WTC11 (cell line): Measurements from ENCODE around the gene PMAIP1. TPM values are rescaled to one million over a fixed set of nuclear protein-coding genes. Genes with fewer than 3 reads are reported as not detected.

ENCODE experiments used
- ATAC-seq: fragments of 200-7000 bp; cut with Tn5 transposase; 2 replicates; pipeline ENCODE4 v1.10.0; 2021; ENCODE audit warnings: mild to moderate bottlenecking, moderate library complexity
- CTCF ChIA-PET: fragments of 300-600 bp; sonication (Branson Sonifier 250); formaldehyde crosslinking; loops from one replicate; lab custom pipeline; 2021; ENCODE audit warnings: antibody characterized with exemption; lab: Charles Lee
- POLR2A ChIA-PET: fragments of 350-600 bp; sonication (Branson Sonifier 250); formaldehyde crosslinking; loops from one replicate; lab custom pipeline; 2021; ENCODE audit warnings: antibody characterized with exemption; lab: Charles Lee
- DNase-seq: peaks from one replicate; pipeline ENCODE4 v3.0.0; 2021; ENCODE audit warnings: low spot score
- H3K27ac Mint-ChIP-seq: 2 replicates; pipeline ENCODE4 v1.8.0; 2021; ENCODE audit warnings: mixed read lengths
- H3K27me3 Mint-ChIP-seq: 2 replicates; pipeline ENCODE4 v1.8.0; 2021; ENCODE audit warnings: low read depth, mild to moderate bottlenecking, moderate library complexity, mixed read lengths
- H3K36me3 Mint-ChIP-seq: 2 replicates; pipeline ENCODE4 v1.8.0; 2021; ENCODE audit warnings: mixed read lengths
- H3K4me1 Mint-ChIP-seq: 2 replicates; pipeline ENCODE4 v1.8.0; 2022; ENCODE audit warnings: mixed read lengths
- H3K4me3 Mint-ChIP-seq: 2 replicates; pipeline ENCODE4 v1.8.0; 2021; ENCODE audit warnings: mild to moderate bottlenecking, moderate library complexity, mixed read lengths
- H3K9me3 Mint-ChIP-seq: 2 replicates; pipeline ENCODE4 v1.8.0; 2021; ENCODE audit warnings: mixed read lengths
- CREB1 ChIP-seq: sonication (generic); formaldehyde crosslinking; IDR thresholded peaks from 2 replicates; pipeline ENCODE4 v1.8.0; 2023; ENCODE audit warnings: mild to moderate bottlenecking, missing genetic modification reagents
- ELF4 ChIP-seq: sonication (generic); formaldehyde crosslinking; IDR thresholded peaks from 2 replicates; pipeline ENCODE4 v1.8.1; 2022; ENCODE audit warnings: low read depth, mild to moderate bottlenecking, moderate library complexity, missing genetic modification reagents
- EMX1 ChIP-seq: fragments of 250-450 bp; sonication (Bioruptor Pico); IDR thresholded peaks from 2 replicates; pipeline ENCODE4 v1.8.0; 2021; ENCODE audit warnings: mild to moderate bottlenecking
- FOXP4 ChIP-seq: sonication (generic); formaldehyde crosslinking; IDR thresholded peaks from 2 replicates; pipeline ENCODE4 v1.8.0; 2022; ENCODE audit warnings: mild to moderate bottlenecking, missing genetic modification reagents
- KAT7 ChIP-seq: sonication (generic); formaldehyde crosslinking; IDR thresholded peaks from 2 replicates; pipeline ENCODE4 v1.8.1; 2023; ENCODE audit warnings: missing genetic modification reagents, mild to moderate bottlenecking, borderline replicate concordance
- MYBL2 ChIP-seq: sonication (generic); formaldehyde crosslinking; IDR thresholded peaks from 2 replicates; pipeline ENCODE4 v1.8.1; 2023; ENCODE audit warnings: mild to moderate bottlenecking, moderate library complexity, missing genetic modification reagents
- PREB ChIP-seq: sonication (generic); formaldehyde crosslinking; IDR thresholded peaks from 2 replicates; pipeline ENCODE4 v1.8.1; 2022; ENCODE audit warnings: mild to moderate bottlenecking, missing genetic modification reagents, moderate library complexity, borderline replicate concordance
- RORB ChIP-seq: fragments of 250-450 bp; sonication (Bioruptor Pico); IDR thresholded peaks from 2 replicates; pipeline ENCODE4 v1.9.0; 2021; ENCODE audit warnings: mild to moderate bottlenecking
- USF1 ChIP-seq: sonication (generic); formaldehyde crosslinking; IDR thresholded peaks from 2 replicates; pipeline ENCODE4 v1.8.0; 2022; ENCODE audit warnings: mild to moderate bottlenecking, missing genetic modification reagents
- ZBTB43 ChIP-seq: sonication (generic); formaldehyde crosslinking; IDR thresholded peaks from 2 replicates; pipeline ENCODE4 v1.8.1; 2023; ENCODE audit warnings: mild to moderate bottlenecking, missing genetic modification reagents
- ZNF263 ChIP-seq: sonication (generic); formaldehyde crosslinking; IDR thresholded peaks from 2 replicates; pipeline ENCODE4 v1.8.1; 2022; ENCODE audit warnings: low read depth, mild to moderate bottlenecking, moderate library complexity, missing genetic modification reagents
- ZNF396 ChIP-seq: fragments of 250-450 bp; sonication (Bioruptor Pico); IDR thresholded peaks from 2 replicates; pipeline ENCODE4 v1.8.0; 2021; ENCODE audit warnings: mild to moderate bottlenecking, moderate library complexity, borderline replicate concordance
- ZNF423 ChIP-seq: fragments of 250-450 bp; sonication (Bioruptor Pico); IDR thresholded peaks from 2 replicates; pipeline ENCODE4 v2.1.2; 2022; ENCODE audit warnings: mild to moderate bottlenecking, moderate library complexity
- total RNA-seq: library from RNA; stranded (reverse); gene quantifications from 3 replicates; pipeline ENCODE4 v1.2.3, GENCODE V29; 2021
- TF ChIP-seq, protein P1 (sequence below): sonication (generic); formaldehyde crosslinking; IDR thresholded peaks from 2 replicates; pipeline ENCODE4 v1.8.1; 2022; ENCODE audit warnings: low read depth, missing genetic modification reagents, borderline replicate concordance
- TF ChIP-seq, protein P2 (sequence below): sonication (generic); formaldehyde crosslinking; IDR thresholded peaks from 2 replicates; pipeline ENCODE4 v1.8.1; 2023; ENCODE audit warnings: mild to moderate bottlenecking, missing genetic modification reagents, moderate library complexity
- TF ChIP-seq, protein P3 (sequence below): sonication (generic); formaldehyde crosslinking; conservative IDR thresholded peaks from 2 replicates; pipeline ENCODE4 v1.8.1; 2022; ENCODE audit warnings: mild to moderate bottlenecking, missing genetic modification reagents

The PMAIP1 gene
- total RNA-seq, 1 experiment from 2014 or later = 152 TPM

GRCh38 chr18:59897321-59897954 lies 2.4 kb upstream of the PMAIP1 start:
- Mint-ChIP-seq H3K27me3 (no peaks in the 10 kb centered on the region), H3K36me3 (peaks cover 18% of the 10 kb centered on the region), H3K9me3 (no peaks in the 10 kb centered on the region), H3K4me3 (peak overlapping the region; percentile 81), H3K4me1 (peaks cover 44% of the 10 kb centered on the region), H3K27ac (peak overlapping the region; percentile 99)
- DNase-seq = no peak
- POLR2A ChIA-PET = interaction anchor here (0.6 to 1.0 kb wide), 3 partner anchors 15 to 35 kb away, joined by 3 to 5 read pairs (median 4); no protein-coding TSS in a partner anchor
- CTCF ChIA-PET = interaction anchor here (0.7 to 1.4 kb wide), 4 partner anchors 60 to 200 kb away, joined by 3 to 7 read pairs (median 5); partner anchors contain the start of gene CCBE1
- ATAC-seq = peak; percentile 6
- no peak for TF ChIP-seq ZNF423 (CRISPR knock-in tag)
- TF ChIP-seq MYBL2 (CRISPR knock-in tag) = no peak
- no peak for TF ChIP-seq ZNF263 (CRISPR knock-in tag)
- TF ChIP-seq, protein P1, sequence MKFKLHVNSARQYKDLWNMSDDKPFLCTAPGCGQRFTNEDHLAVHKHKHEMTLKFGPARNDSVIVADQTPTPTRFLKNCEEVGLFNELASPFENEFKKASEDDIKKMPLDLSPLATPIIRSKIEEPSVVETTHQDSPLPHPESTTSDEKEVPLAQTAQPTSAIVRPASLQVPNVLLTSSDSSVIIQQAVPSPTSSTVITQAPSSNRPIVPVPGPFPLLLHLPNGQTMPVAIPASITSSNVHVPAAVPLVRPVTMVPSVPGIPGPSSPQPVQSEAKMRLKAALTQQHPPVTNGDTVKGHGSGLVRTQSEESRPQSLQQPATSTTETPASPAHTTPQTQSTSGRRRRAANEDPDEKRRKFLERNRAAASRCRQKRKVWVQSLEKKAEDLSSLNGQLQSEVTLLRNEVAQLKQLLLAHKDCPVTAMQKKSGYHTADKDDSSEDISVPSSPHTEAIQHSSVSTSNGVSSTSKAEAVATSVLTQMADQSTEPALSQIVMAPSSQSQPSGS (CRISPR knock-in tag) = no peak
- TF ChIP-seq CREB1 = no peak
- TF ChIP-seq EMX1 = no peak
- TF ChIP-seq KAT7 (CRISPR knock-in tag) = no peak
- TF ChIP-seq, protein P2, sequence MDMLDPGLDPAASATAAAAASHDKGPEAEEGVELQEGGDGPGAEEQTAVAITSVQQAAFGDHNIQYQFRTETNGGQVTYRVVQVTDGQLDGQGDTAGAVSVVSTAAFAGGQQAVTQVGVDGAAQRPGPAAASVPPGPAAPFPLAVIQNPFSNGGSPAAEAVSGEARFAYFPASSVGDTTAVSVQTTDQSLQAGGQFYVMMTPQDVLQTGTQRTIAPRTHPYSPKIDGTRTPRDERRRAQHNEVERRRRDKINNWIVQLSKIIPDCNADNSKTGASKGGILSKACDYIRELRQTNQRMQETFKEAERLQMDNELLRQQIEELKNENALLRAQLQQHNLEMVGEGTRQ = peak; percentile 90
- TF ChIP-seq, protein P3, sequence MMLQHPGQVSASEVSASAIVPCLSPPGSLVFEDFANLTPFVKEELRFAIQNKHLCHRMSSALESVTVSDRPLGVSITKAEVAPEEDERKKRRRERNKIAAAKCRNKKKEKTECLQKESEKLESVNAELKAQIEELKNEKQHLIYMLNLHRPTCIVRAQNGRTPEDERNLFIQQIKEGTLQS (CRISPR knock-in tag) = no peak
- peak; percentile 89 for TF ChIP-seq USF1

DNA sequence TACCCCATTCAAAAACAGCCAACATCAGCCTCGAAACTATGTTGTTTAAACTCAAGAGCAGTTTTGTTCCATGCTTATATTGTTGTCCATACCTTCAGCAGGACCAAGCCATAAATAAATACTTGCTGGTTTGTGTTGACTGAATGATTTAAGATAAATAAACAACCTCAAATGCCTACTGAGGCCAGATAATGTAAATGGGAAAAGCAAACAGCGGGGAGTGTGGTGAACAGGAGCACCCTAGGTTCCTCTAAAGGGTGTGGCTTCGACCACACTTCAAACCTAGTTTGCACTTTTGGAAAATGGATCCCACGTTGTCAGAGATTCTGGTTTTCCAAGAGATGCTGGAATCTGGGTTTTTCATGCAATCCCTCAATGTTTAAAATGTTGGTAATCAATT lies 1.7 kb upstream of the PMAIP1 start:
- POLR2A ChIA-PET = interaction anchor here (0.6 to 3.1 kb wide), 3 partner anchors 34 to 36 kb away, joined by 3 to 91 read pairs (median 5); no protein-coding TSS in a partner anchor
- CTCF ChIA-PET = interaction anchor here (1.2 to 1.4 kb wide), 3 partner anchors 50 to 201 kb away, joined by 3 to 7 read pairs (median 5); partner anchors contain the start of gene CCBE1
- H3K4me3 Mint-ChIP-seq = peak overlapping the region; percentile 81
- peaks cover 24% of the 10 kb centered on the region for H3K36me3 Mint-ChIP-seq
- H3K9me3 Mint-ChIP-seq = no peaks in the 10 kb centered on the region
- peak overlapping the region; percentile 99 for H3K27ac Mint-ChIP-seq
- TF ChIP-seq ZNF396 (CRISPR knock-in tag) (no peak), RORB (CRISPR knock-in tag) (no peak), FOXP4 (CRISPR knock-in tag) (peak; percentile 66; the same call in 1 of the 2 replicates), ELF4 (CRISPR knock-in tag) (no peak), PREB (no peak), ZBTB43 (no peak)
- ATAC-seq (no peak), DNase-seq (no peak)
- no peaks in the 10 kb centered on the region for H3K27me3 Mint-ChIP-seq
- H3K4me1 Mint-ChIP-seq = peaks cover 50% of the 10 kb centered on the region
